Endothelial cell of umbilical vein (primary cell): ENCODE data around the gene TBX4. TPM values are rescaled to one million over a fixed set of nuclear protein-coding genes. Genes with fewer than 3 reads are reported as not detected.

Experiments
- BruUV-seq: library from RNA; stranded (reverse); fragments of 400-500 nt; replicated peaks from 2 replicates; lab custom pipeline; 2021; lab: Mats Ljungman, UMichigan
- CTCF ChIA-PET: fragments of 300-600, 350-600 bp; sonication (Branson Sonifier 250); formaldehyde crosslinking; loops from one replicate; lab custom pipeline; 2021; ENCODE audit warnings: antibody characterized with exemption, inconsistent platforms; lab: Charles Lee
- POLR2A ChIA-PET: fragments of 300-600, 350-600 bp; sonication (Branson Sonifier 250); formaldehyde crosslinking; loops from one replicate; lab custom pipeline; 2021; ENCODE audit warnings: antibody characterized with exemption, inconsistent platforms; lab: Charles Lee
- DNase-seq: peaks from one replicate; pipeline ENCODE4 v3.0.0-alpha.2; 2011; ENCODE audit warnings: low read depth, low spot score
- FAIRE-seq: peaks from 2 replicates; lab custom pipeline; 2011; peaks lifted over from hg19 to GRCh38; lab: Jason Lieb, UNC
- H2AFZ ChIP-seq: 2 replicates; pipeline ENCODE4 v1.6.0; 2012; ENCODE audit warnings: low read depth, low read length, control low read depth, inconsistent platforms
- H3K27ac ChIP-seq: 2 replicates; pipeline ENCODE4 v1.5.1; 2011; ENCODE audit warnings: low read depth, mild to moderate bottlenecking, control low read depth, low read length, moderate library complexity; ENCODE audit not compliant: insufficient read depth
- H3K27me3 ChIP-seq, 2 experiments: 2 replicates each; pipeline versions ENCODE4 v1.6.0 to v1.6.1; 2011; ENCODE audit warnings: low read length in 2 of 2, mixed read lengths in 1 of 2; ENCODE audit not compliant: control insufficient read depth in 2 of 2, insufficient read depth in 2 of 2
- H3K36me3 ChIP-seq, 2 experiments: 2 replicates in 1 of 2; 3 replicates in 1 of 2; pipeline ENCODE4 v1.5.1; 2011; ENCODE audit warnings: low read length in 2 of 2, mild to moderate bottlenecking in 1 of 2, moderate library complexity in 1 of 2; ENCODE audit not compliant: control insufficient read depth in 2 of 2, insufficient read depth in 2 of 2; ENCODE audit errors: extremely low read depth in 1 of 2
- H3K4me1 ChIP-seq: 3 replicates; pipeline ENCODE4 v1.5.1; 2011; ENCODE audit warnings: mild to moderate bottlenecking, low read length; ENCODE audit not compliant: control insufficient read depth, insufficient read depth; ENCODE audit errors: extremely low read depth
- H3K4me2 ChIP-seq: 2 replicates; pipeline ENCODE4 v1.6.1; 2011; ENCODE audit warnings: low read length, control low read depth, mixed read lengths; ENCODE audit not compliant: insufficient read depth
- H3K4me3 ChIP-seq, 3 experiments: fragments of 200-600 bp in 1 of 3; sonication (generic), shearing (Covaris generic) in 1 of 3; replicated peaks in 1 of 3; 2 replicates each; pipeline ENCODE4 v1.5.1; 2011 to 2016; ENCODE audit warnings: control low read depth in 3 of 3, low read length in 3 of 3, mild to moderate bottlenecking in 2 of 3, inconsistent platforms in 1 of 3, low read depth in 1 of 3, moderate library complexity in 1 of 3; ENCODE audit not compliant: insufficient read depth in 1 of 3
- H3K79me2 ChIP-seq: 2 replicates; pipeline ENCODE4 v1.6.0; 2012; ENCODE audit warnings: low read length, inconsistent platforms; ENCODE audit not compliant: control insufficient read depth, insufficient read depth
- H3K9ac ChIP-seq: replicated peaks from 2 replicates; pipeline ENCODE3; 2011; ENCODE audit warnings: low read length, control low read depth; ENCODE audit not compliant: insufficient read depth; ENCODE audit errors: extremely low read depth
- H3K9me1 ChIP-seq: replicated peaks from 3 replicates; pipeline ENCODE4 v1.6.0; 2011; ENCODE audit warnings: mild to moderate bottlenecking, low read length; ENCODE audit not compliant: control insufficient read depth, insufficient read depth; ENCODE audit errors: extremely low read depth
- H3K9me3 ChIP-seq: replicated peaks from 2 replicates; pipeline ENCODE4 v1.5.1; 2012; ENCODE audit warnings: low read length, inconsistent platforms; ENCODE audit not compliant: control insufficient read depth, insufficient read depth
- H4K20me1 ChIP-seq: replicated peaks from 2 replicates; pipeline ENCODE3; 2011; ENCODE audit warnings: mild to moderate bottlenecking, low read length; ENCODE audit not compliant: control insufficient read depth, insufficient read depth; ENCODE audit errors: extremely low read depth
- EZH2 ChIP-seq: IDR thresholded peaks from 2 replicates; pipeline ENCODE4 v1.6.1; 2012; ENCODE audit warnings: borderline replicate concordance, low read depth, mild to moderate bottlenecking, moderate library complexity, low read length, inconsistent platforms; ENCODE audit not compliant: severe bottlenecking
- FOS ChIP-seq: IDR thresholded peaks from 2 replicates; pipeline ENCODE4 v1.6.1; 2011; ENCODE audit warnings: mild to moderate bottlenecking, low read length, moderate library complexity, borderline replicate concordance; ENCODE audit not compliant: insufficient read depth
- GATA2 ChIP-seq: IDR thresholded peaks from 2 replicates; pipeline ENCODE4 v1.7.0; 2011; ENCODE audit warnings: low read depth, mild to moderate bottlenecking, moderate library complexity, mixed read lengths, low read length; ENCODE audit not compliant: insufficient read length, insufficient read depth
- JUN ChIP-seq: IDR thresholded peaks from 2 replicates; pipeline ENCODE4 v1.6.1; 2011; ENCODE audit warnings: borderline replicate concordance, low read depth; ENCODE audit not compliant: insufficient read length, insufficient read depth
- POLR2A ChIP-seq: IDR thresholded peaks from 2 replicates; pipeline ENCODE4 v1.6.1; 2012; ENCODE audit warnings: low read depth, mild to moderate bottlenecking, control low read depth, low read length
- POLR2AphosphoS5 ChIP-seq: IDR thresholded peaks from 2 replicates; pipeline ENCODE4 v1.6.1; 2012; ENCODE audit warnings: low read depth, mild to moderate bottlenecking, control low read depth, low read length, moderate library complexity; ENCODE audit not compliant: insufficient read depth
- dilution Hi-C: fragments of 300-500 bp; cut with MboI; formaldehyde crosslinking; loops from one replicate; pipeline ENCODE4 v1.15.0; 2019; ENCODE audit warnings: low sequenced_read_pairs; ENCODE audit not compliant: extremely low pct_ligation_motif_present
- intact Hi-C: fragments of 100-400 bp; cut with micrococcal nuclease; formaldehyde crosslinking; loops from one replicate; pipeline ENCODE4 v1.10.0; 2022
- polyA plus RNA-seq, 4 experiments: library from polyadenylated mRNA; depleted of rRNA in 3 of 4; stranded (reverse) in 3 of 4; unstranded in 1 of 4; fragments of >200 nt; gene quantifications; 2 replicates each; pipeline versions ENCODE4 v1.2.1 to v1.2.3, GENCODE V29; 2011 to 2012; ENCODE audit warnings: missing spikeins in 1 of 4
- total RNA-seq: library from RNA; stranded (reverse); gene quantifications from 2 replicates; pipeline ENCODE4 v1.2.3, GENCODE V29; 2021
- TF ChIP-seq, protein P1 (sequence below), 2 donors: IDR thresholded peaks; 1 replicate in 1 of 2; 2 replicates in 1 of 2; pipeline ENCODE4 v1.5.1; 2011; ENCODE audit warnings: low read length in 2 of 2, mild to moderate bottlenecking in 2 of 2, moderate library complexity in 2 of 2, control low read depth in 1 of 2, inconsistent platforms in 1 of 2, low read depth in 1 of 2; ENCODE audit not compliant: insufficient read depth in 1 of 2; ENCODE audit errors: extremely low read depth in 1 of 2

TBX4 gene
- total and polyA plus RNA-seq, 2 donors (not counting 3 experiments of a cell fraction or from before 2014, with no cell fraction given): not detected

DNA sequence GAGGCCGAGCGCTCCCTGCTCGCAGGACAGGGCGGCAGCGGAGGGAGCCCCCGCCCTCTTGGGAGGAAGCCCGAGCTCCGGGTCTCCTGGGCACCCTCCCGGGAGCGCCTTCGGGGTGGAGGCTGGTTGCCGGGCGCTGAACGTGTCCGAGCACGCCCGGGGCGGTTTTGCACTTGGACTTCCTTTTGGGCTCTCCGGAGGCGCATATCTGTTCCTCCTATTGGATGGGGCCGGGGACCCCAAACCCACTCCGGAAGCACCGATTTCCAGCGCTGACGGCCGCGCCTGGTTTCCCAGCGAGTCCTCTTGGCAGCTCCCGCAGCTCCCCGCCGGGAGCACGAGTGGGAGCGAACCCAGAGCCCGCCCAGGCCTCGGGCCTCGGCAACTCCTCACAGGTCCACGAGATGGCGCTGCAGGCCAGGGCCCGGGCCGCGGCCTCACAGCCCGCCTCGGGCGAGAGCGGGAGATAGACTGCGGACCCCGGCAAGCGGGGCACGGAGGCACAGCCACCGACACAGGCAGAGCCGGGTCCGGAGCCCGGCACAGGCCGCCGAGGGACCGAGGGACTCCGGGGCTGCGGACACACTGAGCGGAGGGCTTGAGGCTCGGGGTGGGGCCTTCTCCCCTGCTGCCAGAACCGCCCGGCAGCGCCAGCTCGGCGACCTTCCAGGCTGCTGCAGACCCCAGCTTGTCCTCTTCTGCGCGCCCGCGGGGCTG lies 39.9 kb upstream of the TBX4 start:
- Histone ChIP-seq H3K4me3 (peak overlapping the region; percentile 6 to 43 (median 31)), H3K27me3 (peaks cover 34 to 37% of the 10 kb centered on the region in 2 experiments), H3K4me2 (peak overlapping the region; percentile 67), H4K20me1 (no peaks in the 10 kb centered on the region), H3K4me1 (peaks cover 14% of the 10 kb centered on the region), H3K79me2 (no peaks in the 10 kb centered on the region), H3K9ac (no peak overlapping the region), H2AFZ (peak overlapping the region; percentile 90), H3K9me3 (no peaks in the 10 kb centered on the region), H3K27ac (no peak overlapping the region), H3K9me1 (no peaks in the 10 kb centered on the region), H3K36me3 (no peaks in the 10 kb centered on the region)
- peak; percentile 83 for FAIRE-seq
- ChIA-PET POLR2A (interaction anchor here (0.6 kb wide), 1 partner anchor 172 kb away, joined by 3 read pairs; no protein-coding TSS in a partner anchor), CTCF (interaction anchor here (0.6 to 6.4 kb wide), 45 partner anchors 9 to 767 kb away, joined by 3 to 87 read pairs (median 5); partner anchors contain the start of gene TBX2)
- no peak for TF ChIP-seq GATA2
- TF ChIP-seq JUN: no peak
- no peak for TF ChIP-seq FOS
- TF ChIP-seq POLR2AphosphoS5: peak; percentile 19
- no peak for TF ChIP-seq POLR2A
- peak; percentile 60 for TF ChIP-seq EZH2
- TF ChIP-seq, protein P1, sequence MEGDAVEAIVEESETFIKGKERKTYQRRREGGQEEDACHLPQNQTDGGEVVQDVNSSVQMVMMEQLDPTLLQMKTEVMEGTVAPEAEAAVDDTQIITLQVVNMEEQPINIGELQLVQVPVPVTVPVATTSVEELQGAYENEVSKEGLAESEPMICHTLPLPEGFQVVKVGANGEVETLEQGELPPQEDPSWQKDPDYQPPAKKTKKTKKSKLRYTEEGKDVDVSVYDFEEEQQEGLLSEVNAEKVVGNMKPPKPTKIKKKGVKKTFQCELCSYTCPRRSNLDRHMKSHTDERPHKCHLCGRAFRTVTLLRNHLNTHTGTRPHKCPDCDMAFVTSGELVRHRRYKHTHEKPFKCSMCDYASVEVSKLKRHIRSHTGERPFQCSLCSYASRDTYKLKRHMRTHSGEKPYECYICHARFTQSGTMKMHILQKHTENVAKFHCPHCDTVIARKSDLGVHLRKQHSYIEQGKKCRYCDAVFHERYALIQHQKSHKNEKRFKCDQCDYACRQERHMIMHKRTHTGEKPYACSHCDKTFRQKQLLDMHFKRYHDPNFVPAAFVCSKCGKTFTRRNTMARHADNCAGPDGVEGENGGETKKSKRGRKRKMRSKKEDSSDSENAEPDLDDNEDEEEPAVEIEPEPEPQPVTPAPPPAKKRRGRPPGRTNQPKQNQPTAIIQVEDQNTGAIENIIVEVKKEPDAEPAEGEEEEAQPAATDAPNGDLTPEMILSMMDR (IDR thresholded peaks at IDR 0.05; ENCODE audit: extremely low read depth in 1 of 2, insufficient read depth in 1 of 2, low read depth in 1 of 2, low read length in 2 of 2): peak; percentile 94 to 99
- dilution Hi-C loops (no loop called here), intact Hi-C loops (loop anchor here (1.0 to 2.0 kb wide), 8 partner anchors 139 to 692 kb away; no protein-coding TSS in a partner anchor)
- BruUV-seq: no TSS peak
- DNase-seq: peak; percentile 70
